AG04450 (cell line): Measurements from ENCODE around the gene CCDC157. TPM values are rescaled to one million over a fixed set of nuclear protein-coding genes. Genes with fewer than 3 reads are reported as not detected.

Experiments
- CTCF ChIA-PET: fragments of 300-600, 350-600 bp; formaldehyde crosslinking; extraction: SDS; loops from one replicate; lab custom pipeline; 2022; ENCODE audit warnings: antibody characterized with exemption, inconsistent platforms; lab: Charles Lee
- POLR2A ChIA-PET: fragments of 350-600 bp; formaldehyde crosslinking; extraction: SDS; loops from one replicate; lab custom pipeline; 2021; ENCODE audit warnings: antibody characterized with exemption, inconsistent platforms; lab: Yijun Ruan, JAX
- DNase-seq: peaks from one replicate; pipeline ENCODE4 v3.0.0-alpha.2; 2011; ENCODE audit warnings: low read depth, low spot score
- H3K27ac ChIP-seq: one replicate; pipeline ENCODE4 v1.5.1; 2012; ENCODE audit warnings: low read depth, low read length, control low read depth
- H3K27me3 ChIP-seq: one replicate; pipeline ENCODE4 v1.6.0; 2012; ENCODE audit warnings: low read length; ENCODE audit not compliant: control insufficient read depth, insufficient read depth
- H3K4me3 ChIP-seq: 2 replicates; pipeline ENCODE4 v1.5.1; 2011; ENCODE audit warnings: mild to moderate bottlenecking, low read depth, low read length, control low read depth
- H3K9me3 ChIP-seq: 2 replicates; pipeline ENCODE4 v1.5.1; 2012; ENCODE audit warnings: low read length; ENCODE audit not compliant: control insufficient read depth, insufficient read depth
- CTCF ChIP-seq: IDR thresholded peaks from 2 replicates; pipeline ENCODE4 v1.5.1; 2011; ENCODE audit warnings: low read depth, low read length, control low read depth, inconsistent platforms
- polyA plus RNA-seq: library from polyadenylated mRNA; depleted of rRNA; stranded (reverse); fragments of >200 nt; gene quantifications from 2 replicates; pipeline ENCODE4 v1.2.3, GENCODE V29; 2011

Gene CCDC157
- polyA plus RNA-seq, 1 experiment = 1.6 TPM

GRCh38 chr22:30390974-30391691 is 34.3 kb downstream of the CCDC157 start:
- peak; percentile 76 for TF ChIP-seq CTCF
- POLR2A ChIA-PET = no interaction called here
- H3K4me3 ChIP-seq = no peak overlapping the region
- H3K27ac ChIP-seq = peak overlapping the region; percentile 57
- CTCF ChIA-PET = interaction anchor here (0.9 to 3.6 kb wide), 8 partner anchors 17 to 364 kb away, joined by 3 to 39 read pairs (median 6); no protein-coding TSS in a partner anchor
- H3K9me3 ChIP-seq = peaks cover 3% of the 10 kb centered on the region; the same call in 1 of the 2 replicates
- peak; percentile 41 for DNase-seq
- H3K27me3 ChIP-seq = no peaks in the 10 kb centered on the region

GRCh38 chr22:30392661-30393321 is 36.0 kb downstream of the CCDC157 start:
- peaks cover 3% of the 10 kb centered on the region for H3K9me3 ChIP-seq
- DNase-seq = no peak
- ChIA-PET CTCF (interaction anchor here (0.6 to 3.6 kb wide), 4 partner anchors 10 to 105 kb away, joined by 3 to 39 read pairs (median 8); no protein-coding TSS in a partner anchor), POLR2A (interaction anchor here (1.0 kb wide), 1 partner anchor 31 kb away, joined by 3 read pairs; no protein-coding TSS in a partner anchor)
- no peak for TF ChIP-seq CTCF
- H3K4me3 ChIP-seq = no peak overlapping the region
- H3K27ac ChIP-seq = no peak overlapping the region
- H3K27me3 ChIP-seq = no peaks in the 10 kb centered on the region

- ChIA-PET POLR2A (no interaction called here), CTCF (no interaction called here)
- H3K4me3 ChIP-seq = no peak overlapping the region
- no peaks in the 10 kb centered on the region for H3K27me3 ChIP-seq
- H3K9me3 ChIP-seq = peaks cover 3% of the 10 kb centered on the region
- no peak for TF ChIP-seq CTCF
- H3K27ac ChIP-seq = no peak overlapping the region
- DNase-seq = no peak
Observed at GRCh38 chr22:30393322-30393680, 36.5 kb downstream of the CCDC157 start.

GRCh38 chr22:30393885-30394284 is 37.1 kb downstream of the CCDC157 start:
- no peak for DNase-seq
- CTCF ChIA-PET = interaction anchor here (0.7 kb wide), 1 partner anchor 10 kb away, joined by 4 read pairs; no protein-coding TSS in a partner anchor
- POLR2A ChIA-PET = interaction anchor here (0.7 kb wide), 1 partner anchor 841 kb away, joined by 12 read pairs; the partner anchor contains the start of gene THOC5
- TF ChIP-seq CTCF = no peak
- peaks cover 3% of the 10 kb centered on the region for H3K9me3 ChIP-seq
- H3K4me3 ChIP-seq = no peak overlapping the region
- no peaks in the 10 kb centered on the region for H3K27me3 ChIP-seq
- no peak overlapping the region for H3K27ac ChIP-seq
